ENCODE results near the gene KAZN. TPM values are rescaled to one million over a fixed set of nuclear protein-coding genes. Genes with fewer than 3 reads are reported as not detected.

The KAZN gene
- total and polyA plus RNA-seq, 2 of the 8 experiments (the other 6 are each of a cell fraction or from before 2014, with no cell fraction given): 3.7 to 11.8 TPM

- Histone ChIP-seq H4K8ac (ENCODE audit: extremely low read depth, insufficient read depth, low read length) (no peak overlapping the region), H2AK5ac (ENCODE audit: low read depth, low read length) (no peak overlapping the region; the same call in 1 of the 2 replicates), H4K20me1 (replicated peaks in 1 of 2; ENCODE audit: control insufficient read depth in 1 of 2, insufficient read depth in 2 of 2, low read length in 2 of 2) (no peaks in the 10 kb centered on the region), H3K18ac (ENCODE audit: extremely low read depth, low read length) (no peak overlapping the region), H3K27me3 (replicated peaks in 1 of 4; ENCODE audit: control insufficient read depth in 3 of 4, extremely low read depth in 1 of 4, insufficient read depth in 3 of 4, low read length in 3 of 4) (no peaks in the 10 kb centered on the region), H2BK20ac (ENCODE audit: low read length) (no peak overlapping the region), H3K23me2 (ENCODE audit: low read depth, low read length) (no peaks in the 10 kb centered on the region), H3K14ac (ENCODE audit: insufficient read length) (no peak overlapping the region), H3K4me1 (replicated peaks in 1 of 4; ENCODE audit: control insufficient read depth in 3 of 4, insufficient read depth in 4 of 4, low read length in 3 of 4) (peaks cover 0 to 11% (median 0%) of the 10 kb centered on the region in 4 experiments; a peak in 3 of 7 replicates), H4K91ac (replicated peaks; ENCODE audit: insufficient read length, low read length) (no peak overlapping the region), H3K79me1 (ENCODE audit: low read depth, low read length) (no peaks in the 10 kb centered on the region; the same call in 1 of the 2 replicates), H3K4me2 (ENCODE audit: insufficient read depth in 1 of 2, low read depth in 2 of 2, low read length in 2 of 2) (no peak overlapping the region), H3K27ac (ENCODE audit: low read depth, low read length) (no peak overlapping the region), H3K4ac (replicated peaks; ENCODE audit: insufficient read length, low read depth, low read length) (no peak overlapping the region), H2AFZ (ENCODE audit: low read length) (no peak overlapping the region), H3K4me3 (ENCODE audit: extremely low read depth in 1 of 4, insufficient read depth in 2 of 4, low read depth in 3 of 4, low read length in 4 of 4) (no peak overlapping the region), H3K9ac (replicated peaks in 1 of 4; ENCODE audit: extremely low read depth in 1 of 4, low read depth in 3 of 4, low read length in 3 of 4) (no peak overlapping the region), H3K23ac (ENCODE audit: insufficient read length) (no peak overlapping the region), H4K5ac (ENCODE audit: insufficient read length, low read depth, low read length) (no peak overlapping the region), H2BK12ac (ENCODE audit: low read depth, low read length) (peak overlapping the region; percentile 68; the same call in 1 of the 2 replicates), H2BK5ac (ENCODE audit: low read depth, low read length) (no peak overlapping the region), H3K56ac (replicated peaks; ENCODE audit: insufficient read length, low read depth, low read length) (no peak overlapping the region), H3K36me3 (ENCODE audit: control insufficient read depth in 2 of 4, insufficient read depth in 4 of 4, low read length in 3 of 4) (no peaks in the 10 kb centered on the region), H2BK15ac (ENCODE audit: low read length) (0 out of 2 replicates have a peak overlapping the region, but pooled peaks have one; percentile 61), H3K79me2 (ENCODE audit: control insufficient read depth in 1 of 2, insufficient read depth in 2 of 2, low read length in 2 of 2) (no peaks in the 10 kb centered on the region), H2BK120ac (replicated peaks; ENCODE audit: low read depth, low read length) (no peak overlapping the region), H3K9me3 (ENCODE audit: insufficient read depth in 2 of 2, low read depth in 1 of 2, low read length in 1 of 2) (no peaks in the 10 kb centered on the region)
- FAIRE-seq: no peak
- no peak for TF ChIP-seq KDM5A (IDR thresholded peaks at IDR 0.05; ENCODE audit: low read length)
- no peak for TF ChIP-seq SIX5 (IDR thresholded peaks at IDR 0.05; ENCODE audit: low read depth, low read length)
- TF ChIP-seq TAF1 (IDR thresholded peaks at IDR 0.05; ENCODE audit: low read depth, low read length): no peak
- no peak for TF ChIP-seq KDM1A (IDR thresholded peaks at IDR 0.05; ENCODE audit: borderline replicate concordance, low read length)
- TF ChIP-seq RAD21 (IDR thresholded peaks at IDR 0.05 in 1 of 2, conservative IDR thresholded peaks at IDR 0.05 in 1 of 2; ENCODE audit: low read depth in 2 of 2, low read length in 2 of 2): no peak
- CTCF ChIA-PET (ENCODE audit: partially characterized antibody): interaction anchor here (0.7 to 4.2 kb wide), 9 partner anchors 14 to 916 kb away, joined by 3 to 16 read pairs (median 4); no protein-coding TSS in a partner anchor
- WGBS, 2 experiments (ENCODE audit: extremely low coverage in 1 of 2, insufficient coverage in 1 of 2, insufficient read length in 1 of 2, insufficient replicate concordance in 2 of 2, low coverage in 1 of 2, low lambda C conversion rate in 2 of 2, missing lambda C conversion rate in 1 of 2): 83% methylated on average over 5 of the region's 5 CpGs; no CpG with 5 or more reads in 1 of the 2 experiments
- no peak for DNase-seq (ENCODE audit: low read depth in 1 of 2, low spot score in 2 of 2)
- POLR2A ChIA-PET (ENCODE audit: partially characterized antibody): interaction anchor here (0.6 kb wide), 1 partner anchor 425 kb away, joined by 3 read pairs; the partner anchor contains the start of gene KAZN
Observed at GRCh38 chr1:15023205-15023604, 424.7 kb downstream of the KAZN start.
